ENCODE measurements around the gene MAMDC2.

MAMDC2 gene

GRCh38 chr9:70135176-70135575, 91.5 kb downstream of the MAMDC2 start:
- DNase-seq (ENCODE audit: low read depth in 2 of 2): no peak

GRCh38 chr9:70136632-70137031, 93.0 kb downstream of the MAMDC2 start:
- DNase-seq (ENCODE audit: low read depth in 2 of 2): no peak

- no peak for DNase-seq (ENCODE audit: low read depth in 2 of 2)
These were observed 93.9 kb downstream of the MAMDC2 start for GRCh38 chr9:70137577-70137976.

- no peak for DNase-seq (ENCODE audit: low read depth in 2 of 2)
These were observed 98.5 kb downstream of the MAMDC2 start for GRCh38 chr9:70142101-70142500.

GRCh38 chr9:70143394-70144130, 99.9 kb downstream of the MAMDC2 start:
- DNase-seq (ENCODE audit: low read depth in 2 of 2): no peak

- no peak for DNase-seq (ENCODE audit: low read depth in 2 of 2)
These were observed 100.5 kb downstream of the MAMDC2 start for GRCh38 chr9:70144131-70144503.

GRCh38 chr9:70145981-70146380, 102.3 kb downstream of the MAMDC2 start:
- DNase-seq (ENCODE audit: low read depth in 2 of 2): no peak

- no peak for DNase-seq (ENCODE audit: low read depth in 2 of 2)
These were observed 103.5 kb downstream of the MAMDC2 start for GRCh38 chr9:70147196-70147595.

GRCh38 chr9:70147651-70148050, 104.0 kb downstream of the MAMDC2 start:
- DNase-seq (ENCODE audit: low read depth in 2 of 2): no peak

GRCh38 chr9:70152350-70152749, 108.7 kb downstream of the MAMDC2 start:
- DNase-seq (ENCODE audit: low read depth in 2 of 2): no peak

- no peak for DNase-seq (ENCODE audit: low read depth in 2 of 2)
These were observed 113.1 kb downstream of the MAMDC2 start for GRCh38 chr9:70156729-70157128.

GRCh38 chr9:70159630-70160029, 116.0 kb downstream of the MAMDC2 start:
- DNase-seq (ENCODE audit: low read depth in 2 of 2): no peak

- no peak for DNase-seq (ENCODE audit: low read depth in 2 of 2)
These were observed 117.3 kb downstream of the MAMDC2 start for GRCh38 chr9:70160686-70161600.

GRCh38 chr9:70165006-70165602, 121.5 kb downstream of the MAMDC2 start:
- DNase-seq (ENCODE audit: low read depth in 2 of 2): no peak

GRCh38 chr9:70168521-70168920, 124.9 kb downstream of the MAMDC2 start:
- no peak for DNase-seq (ENCODE audit: low read depth in 2 of 2)

- DNase-seq (ENCODE audit: low read depth in 2 of 2): no peak
These were observed 125.6 kb downstream of the MAMDC2 start for GRCh38 chr9:70169222-70169621.

GRCh38 chr9:70170151-70170790, 126.6 kb downstream of the MAMDC2 start:
- DNase-seq (ENCODE audit: low read depth in 2 of 2): no peak

- DNase-seq (ENCODE audit: low read depth in 2 of 2): no peak
These were observed 128.9 kb downstream of the MAMDC2 start for GRCh38 chr9:70172532-70172931.

- no peak for DNase-seq (ENCODE audit: low read depth in 2 of 2)
These were observed 133.5 kb downstream of the MAMDC2 start for GRCh38 chr9:70177121-70177520.

- no peak for DNase-seq (ENCODE audit: low read depth in 2 of 2)
These were observed 149.1 kb downstream of the MAMDC2 start for GRCh38 chr9:70192707-70193106.

- no peak for DNase-seq (ENCODE audit: low read depth in 2 of 2)
These were observed 151.8 kb downstream of the MAMDC2 start for GRCh38 chr9:70195456-70195855.

All from stimulated activated CD4-positive, alpha-beta T cell treated with anti-CD3 and anti-CD28 coated beads, Interleukin-1b, Interleukin-23, amount 100 ng/mL, for 1 hour (primary cell).